NT2/D1 (cell line): ENCODE measurements around the gene TNFSF4.

ENCODE experiments used
- SUZ12 ChIP-seq: IDR thresholded peaks from 2 replicates; pipeline ENCODE4 v1.6.1; 2011; ENCODE audit not compliant: insufficient read length, insufficient read depth; ENCODE audit errors: extremely low read depth
- YY1 ChIP-seq: IDR thresholded peaks from 2 replicates; pipeline ENCODE4 v1.6.1; 2011; ENCODE audit not compliant: insufficient read length, insufficient read depth
- ZNF274 ChIP-seq: IDR thresholded peaks from 2 replicates; pipeline ENCODE4 v1.6.1; 2011; ENCODE audit warnings: mild to moderate bottlenecking, low read depth, low read length

- TF ChIP-seq YY1 (no peak), SUZ12 (no peak), ZNF274 (no peak)
Observed at GRCh38 chr1:173222149-173223030, 15.3 kb upstream of the TNFSF4 start.
